Measurements from ENCODE around the gene COX19.
"Not testable (repeated sequence)": the region's sequence is repeated elsewhere in the genome, so short reads cannot be mapped to it uniquely, and the experiment has no call there.

Gene COX19

DNA sequence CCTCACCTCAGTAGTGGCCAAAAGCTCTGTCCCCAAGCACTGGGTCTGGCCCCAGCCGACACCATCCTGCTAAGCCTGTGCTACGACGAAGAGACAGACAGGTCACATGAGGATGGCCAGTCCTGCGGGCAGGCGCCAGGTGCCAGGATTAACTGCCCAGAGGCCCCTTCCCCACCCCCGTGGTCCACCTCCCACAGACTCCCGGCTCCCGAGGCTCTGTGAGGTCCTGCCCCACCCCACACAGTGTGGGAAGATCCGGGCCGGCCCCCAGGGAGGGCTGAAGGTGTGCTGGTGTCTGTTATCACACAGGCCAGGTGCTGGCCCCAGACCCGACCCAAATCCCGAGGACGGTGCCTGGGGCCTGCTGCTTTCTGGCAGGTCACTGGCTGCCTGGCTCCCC lies 34.9 kb upstream of the COX19 start:
- no peak for DNase-seq (ENCODE audit: low spot score)

DNA sequence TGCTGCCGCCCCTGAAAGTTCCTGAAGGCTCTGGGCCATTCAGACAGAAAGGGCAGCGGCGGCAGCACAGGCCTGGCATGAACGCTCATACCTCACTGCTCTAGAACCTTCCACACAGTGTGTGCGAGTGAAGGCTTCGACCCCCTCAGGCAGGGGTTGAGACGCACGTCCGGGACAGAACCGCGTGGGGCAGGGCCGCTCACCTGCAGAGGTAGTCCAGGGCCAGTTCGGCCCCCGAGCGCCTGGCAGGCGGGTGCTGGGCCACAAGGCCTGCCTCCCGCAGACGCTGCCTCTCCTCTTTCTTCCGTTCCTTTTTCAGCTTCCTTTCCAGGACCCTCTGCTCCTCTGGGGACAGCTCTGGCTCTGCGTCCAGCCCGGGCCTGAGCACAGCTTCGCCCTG lies 34.4 kb upstream of the COX19 start:
- DNase-seq (ENCODE audit: low spot score): no peak

DNA sequence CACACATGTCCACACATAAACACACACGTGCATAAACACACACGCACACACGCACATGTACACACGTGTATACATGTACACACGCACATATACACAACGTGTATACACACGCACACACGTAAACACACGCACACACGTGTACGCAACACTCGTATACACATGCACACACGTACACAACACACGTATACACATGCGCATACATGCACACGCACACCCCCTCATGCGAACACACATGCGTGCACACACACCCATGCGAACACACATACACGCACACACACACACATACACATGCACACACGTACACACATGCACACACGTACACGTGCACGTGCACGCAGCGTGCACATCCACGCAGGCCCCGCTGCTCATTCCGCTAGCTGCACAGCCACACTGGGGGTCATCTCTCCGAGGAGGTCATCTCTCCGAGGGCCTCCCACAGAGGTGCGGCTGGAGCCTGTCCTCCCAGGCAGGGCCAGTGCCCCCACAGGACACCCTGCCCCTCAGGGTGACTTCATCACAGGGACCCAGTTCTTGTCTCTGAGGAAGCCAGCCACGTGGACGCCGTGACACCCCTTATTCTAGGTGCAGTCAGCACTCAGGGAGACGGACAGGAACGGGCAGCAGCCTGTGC lies 33.5 kb upstream of the COX19 start:
- DNase-seq (ENCODE audit: low spot score): no peak

DNA sequence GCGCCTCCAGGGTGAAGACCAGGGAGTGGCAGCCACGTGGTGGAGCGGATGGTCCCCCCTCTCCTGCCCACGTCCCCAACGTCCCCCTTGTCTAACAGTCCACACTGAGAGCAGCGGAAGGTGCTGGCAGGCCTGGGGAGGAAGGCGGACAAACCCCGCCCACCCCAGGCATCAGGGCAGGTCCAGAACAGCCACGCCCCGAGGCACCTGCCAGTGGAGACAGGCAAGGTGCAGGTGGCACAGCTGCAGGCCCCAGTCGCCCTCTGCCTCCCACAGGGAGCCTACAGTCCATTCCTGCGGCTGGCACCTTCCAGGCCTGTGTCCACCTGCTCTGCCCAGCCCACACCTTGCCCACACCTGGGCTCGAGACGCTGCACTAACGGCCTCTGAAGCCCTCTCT lies 32.6 kb upstream of the COX19 start:
- no peak for DNase-seq (ENCODE audit: low spot score)

DNA sequence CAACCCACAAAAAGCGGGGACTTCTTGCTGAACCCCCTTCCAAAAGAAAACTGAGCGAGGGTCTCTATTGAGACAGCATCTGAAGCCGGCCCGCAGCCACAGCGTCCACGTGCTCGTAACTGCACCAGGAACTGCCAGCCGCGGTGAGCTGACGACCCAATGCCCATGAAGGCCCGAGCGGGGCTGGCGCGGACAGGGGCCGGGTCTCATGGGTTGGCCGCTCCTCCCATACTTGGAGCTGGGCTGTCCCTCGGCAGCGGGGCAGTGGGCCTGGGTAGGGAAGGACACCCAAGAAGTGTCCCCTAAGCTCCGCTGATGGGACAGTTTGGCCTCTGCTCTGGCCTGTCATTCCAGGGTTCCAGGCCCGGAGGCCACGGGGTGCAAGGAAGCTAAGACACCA lies 30.0 kb upstream of the COX19 start:
- DNase-seq (ENCODE audit: low spot score): no peak

DNA sequence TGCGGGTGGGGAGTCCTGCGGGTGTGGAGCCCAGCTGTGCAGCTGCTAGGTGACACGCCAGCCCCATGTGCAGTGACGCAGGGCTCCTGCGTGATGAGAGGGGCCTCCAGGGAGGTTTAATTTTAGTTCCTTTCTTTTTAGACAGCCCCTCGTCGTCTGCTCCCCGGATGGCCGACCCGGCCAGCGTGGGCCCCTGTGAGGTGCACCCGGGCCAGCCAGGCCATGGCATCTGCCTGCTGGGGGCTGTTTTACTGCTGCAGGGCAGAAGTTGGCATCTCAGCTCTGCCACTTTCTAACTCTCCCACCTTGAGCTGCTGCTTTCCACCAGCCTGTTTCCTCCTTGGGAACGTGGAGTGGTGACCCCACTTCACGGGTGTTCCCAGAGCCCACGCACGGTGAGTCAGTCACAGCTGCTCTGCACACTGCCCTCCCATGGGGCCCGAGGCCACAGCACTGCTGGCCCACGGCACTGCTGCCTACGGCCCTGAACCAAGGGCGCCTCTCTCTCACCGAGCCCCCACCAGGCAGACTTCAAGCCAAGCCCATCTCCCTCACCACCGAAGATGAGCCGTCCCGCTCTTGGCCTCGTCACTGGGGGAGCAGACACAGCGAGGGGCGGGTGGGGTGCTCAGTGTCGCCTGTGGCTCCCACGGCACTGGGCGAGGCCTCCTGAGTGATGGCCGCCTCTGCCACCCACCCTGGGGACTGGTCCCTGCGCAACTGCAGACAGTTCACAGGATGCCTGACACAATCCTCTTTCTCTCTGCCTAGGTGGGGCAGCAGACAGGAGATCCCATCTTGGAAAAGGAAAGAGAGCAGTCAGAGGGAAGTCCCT lies 28.9 kb upstream of the COX19 start:
- DNase-seq (ENCODE audit: low spot score): no peak

DNA sequence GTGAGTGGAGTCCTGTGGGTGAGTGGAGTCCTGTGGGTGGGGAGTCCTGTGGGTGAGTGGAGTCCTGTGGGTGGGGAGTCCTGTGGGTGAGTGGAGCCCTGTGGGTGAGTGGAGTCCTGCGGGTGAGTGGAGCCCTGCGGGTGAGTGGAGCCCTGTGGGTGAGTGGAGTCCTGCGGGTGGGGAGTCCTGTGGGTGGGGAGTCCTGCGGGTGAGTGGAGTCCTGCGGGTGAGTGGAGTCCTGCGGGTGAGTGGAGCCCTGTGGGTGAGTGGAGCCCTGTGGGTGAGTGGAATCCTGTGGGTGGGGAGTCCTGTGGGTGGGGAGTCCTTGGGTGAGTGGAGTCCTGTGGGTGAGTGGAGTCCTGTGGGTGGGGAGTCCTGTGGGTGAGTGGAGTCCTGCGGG lies 27.1 kb upstream of the COX19 start:
- not testable (repeated sequence) for DNase-seq (ENCODE audit: low spot score)

DNA sequence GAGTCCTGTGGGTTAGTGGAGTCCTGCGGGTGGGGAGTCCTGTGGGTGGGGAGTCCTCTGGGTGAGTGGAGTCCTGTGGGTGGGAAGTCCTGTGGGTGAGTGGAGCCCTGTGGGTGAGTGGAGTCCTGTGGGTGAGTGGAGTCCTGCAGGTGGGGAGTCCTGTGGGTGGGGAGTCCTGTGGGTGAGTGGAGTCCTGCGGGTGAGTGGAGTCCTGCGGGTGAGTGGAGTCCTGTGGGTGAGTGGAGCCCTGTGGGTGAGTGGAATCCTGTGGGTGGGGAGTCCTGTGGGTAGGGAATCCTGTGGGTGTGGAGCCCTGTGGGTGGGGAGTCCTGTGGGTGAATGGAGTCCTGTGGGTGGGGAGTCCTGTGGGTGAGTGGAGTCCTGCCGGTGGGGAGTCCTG lies 26.7 kb upstream of the COX19 start:
- not testable (repeated sequence) for DNase-seq (ENCODE audit: low spot score)

DNA sequence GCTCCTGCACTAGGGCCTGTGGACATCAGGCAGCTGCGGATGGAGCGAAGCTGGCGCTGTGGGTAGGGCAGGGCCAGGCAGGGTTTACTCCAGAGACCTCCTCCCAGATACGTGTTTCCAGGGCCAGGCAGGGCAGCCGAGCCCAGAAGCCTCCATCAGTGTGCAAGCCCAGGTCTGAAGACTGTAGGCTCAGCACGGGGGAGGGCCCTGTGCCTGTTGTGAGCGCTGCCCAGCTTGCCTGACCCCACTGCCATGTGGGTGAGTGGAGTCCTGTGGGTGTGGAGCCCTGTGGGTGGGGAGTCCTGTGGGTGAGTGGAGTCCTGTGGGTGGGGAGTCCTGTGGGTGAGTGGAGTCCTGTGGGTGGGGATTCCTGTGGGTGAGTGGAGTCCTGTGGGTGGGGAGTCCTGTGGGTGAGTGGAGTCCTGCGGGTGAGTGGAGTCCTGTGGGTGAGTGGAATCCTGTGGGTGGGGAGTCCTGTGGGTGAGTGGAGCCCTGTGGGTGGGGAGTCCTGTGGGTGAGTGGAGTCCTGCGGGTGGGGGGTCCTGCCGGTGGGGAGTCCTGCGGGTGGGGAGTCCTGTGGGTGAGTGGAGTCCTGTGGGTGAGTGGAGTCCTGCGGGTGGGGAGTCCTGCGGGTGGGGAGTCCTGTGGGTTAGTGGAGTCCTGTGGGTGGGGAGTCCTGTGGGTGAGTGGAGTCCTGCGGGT lies 25.9 kb upstream of the COX19 start:
- not testable (repeated sequence) for DNase-seq (ENCODE audit: low spot score)

DNA sequence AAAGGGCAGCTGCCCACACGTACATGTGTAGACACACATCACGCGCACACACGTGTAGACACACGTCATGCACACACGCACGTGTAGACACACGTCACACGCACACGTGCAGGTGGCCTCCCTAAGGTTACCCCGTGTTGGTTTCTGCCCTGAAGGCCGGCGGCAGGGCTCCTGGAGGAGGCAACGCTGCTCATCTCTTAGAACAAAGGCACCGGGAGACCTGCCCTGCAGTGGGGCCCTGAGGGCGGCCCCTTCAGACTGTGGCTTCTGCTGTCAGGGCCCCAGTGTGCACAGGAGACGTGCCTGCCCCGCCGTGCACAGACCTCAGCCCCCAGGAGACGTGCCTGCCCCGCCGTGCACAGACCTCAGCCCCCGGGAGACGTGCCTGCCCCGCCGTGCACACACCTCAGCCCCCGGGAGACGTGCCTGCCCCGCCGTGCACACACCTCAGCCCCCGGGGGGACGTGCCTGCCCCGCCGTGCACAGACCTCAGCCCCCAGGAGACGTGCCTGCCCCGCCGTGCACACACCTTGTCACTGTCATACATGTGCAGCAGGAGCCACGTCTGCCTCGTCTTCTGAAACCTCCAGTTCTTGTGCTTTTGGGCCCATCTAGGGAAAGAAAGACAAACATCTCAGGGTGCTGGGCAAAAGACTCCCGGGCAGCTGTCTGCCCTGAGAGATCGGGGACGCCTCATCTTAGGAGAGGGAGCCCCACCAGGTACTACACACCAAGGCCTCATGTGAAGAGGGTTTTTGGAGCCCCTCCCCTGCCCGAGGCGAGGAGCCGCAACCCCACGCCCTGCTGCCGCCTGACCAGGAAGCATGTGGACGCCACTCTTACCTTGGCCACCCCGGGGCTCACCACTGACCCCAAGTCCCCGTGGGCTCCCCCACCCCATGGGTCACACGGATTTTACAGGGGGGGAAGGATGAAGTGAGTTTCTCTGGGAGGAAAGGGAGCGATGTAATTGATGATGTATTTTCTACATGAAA lies 24.9 kb upstream of the COX19 start:
- DNase-seq (ENCODE audit: low spot score): no peak

DNA sequence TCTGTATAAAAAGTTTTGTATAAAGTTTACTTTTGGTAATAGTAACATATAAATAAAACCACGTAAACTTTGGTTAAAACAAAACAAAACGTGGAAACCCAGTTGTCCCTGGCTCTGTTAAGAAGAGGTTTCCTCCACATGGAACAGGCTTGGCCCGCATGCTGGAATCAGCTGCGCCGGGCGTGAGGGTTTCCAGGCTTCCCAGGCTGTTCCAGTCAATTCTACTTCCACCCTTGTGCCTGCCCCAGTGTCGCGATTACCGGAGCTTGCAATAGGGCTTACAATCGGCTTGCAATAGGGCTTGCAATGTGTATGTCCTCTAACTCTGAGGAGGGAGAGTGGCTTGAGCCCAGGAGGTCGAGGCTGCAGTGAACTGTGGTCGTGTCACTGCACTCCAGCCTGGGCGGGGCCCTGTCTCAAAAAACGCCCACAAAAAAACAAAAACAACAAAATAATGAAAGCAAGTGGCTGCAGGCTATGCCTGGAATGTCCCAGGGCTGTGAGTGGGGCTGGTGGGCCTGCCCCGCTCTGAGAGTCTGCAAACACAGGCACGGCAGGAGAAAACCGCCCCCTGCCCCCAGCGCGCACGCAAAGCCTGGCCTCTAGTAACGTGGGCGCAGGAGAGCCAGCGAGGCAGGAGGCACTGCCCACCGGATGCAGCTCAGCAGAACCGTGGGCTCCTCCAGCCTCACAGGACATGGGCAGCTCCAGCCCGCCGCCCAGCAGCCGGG lies 24.0 kb upstream of the COX19 start:
- no peak for DNase-seq (ENCODE audit: low spot score)

DNA sequence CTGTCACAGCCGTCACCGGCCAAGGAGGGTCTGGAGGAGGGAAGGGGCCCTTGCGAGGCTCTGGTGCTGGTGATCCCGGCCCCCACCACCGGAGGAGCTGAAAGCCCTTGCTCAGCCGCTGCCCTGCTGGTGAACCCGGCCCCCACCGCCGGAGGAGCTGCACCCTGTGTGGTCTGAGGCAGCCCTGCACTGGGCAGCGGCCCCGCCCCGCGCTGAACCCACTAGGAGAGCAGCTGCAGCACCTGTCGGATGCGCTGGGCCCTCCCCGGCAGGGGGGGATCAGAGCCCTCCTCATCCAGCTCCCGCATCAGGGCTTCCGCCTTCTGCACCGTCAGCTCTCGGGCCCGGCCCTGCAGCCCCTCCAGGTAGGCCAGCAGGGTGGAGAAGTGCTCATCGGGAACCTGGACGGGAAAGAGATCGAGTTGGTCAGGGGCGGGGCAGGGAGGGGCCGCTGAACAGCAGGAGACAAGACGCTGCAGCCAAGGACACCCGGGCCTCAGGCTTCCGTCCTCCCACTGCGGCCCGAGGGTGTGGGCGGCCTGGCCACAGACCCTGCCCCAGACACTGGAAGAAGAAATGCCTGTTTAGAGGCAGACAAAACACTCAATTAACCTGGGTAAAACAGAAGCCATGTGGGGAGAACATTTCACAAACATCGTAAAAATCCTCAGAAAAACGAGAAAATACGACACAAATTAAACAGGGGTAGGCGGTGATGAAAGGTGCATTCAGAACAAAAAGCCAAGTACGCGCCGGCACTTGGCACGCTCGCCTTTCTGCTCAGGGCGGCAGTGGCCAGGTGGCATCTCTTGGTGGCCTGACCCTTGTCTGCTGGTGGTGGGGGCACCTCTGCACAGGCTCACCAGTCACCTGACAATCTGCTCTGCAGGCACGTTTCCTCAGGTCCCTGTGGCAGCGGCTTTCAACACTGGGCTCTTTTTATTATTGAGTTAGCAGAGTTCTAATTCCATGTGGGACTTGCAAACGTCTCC lies 22.4 kb upstream of the COX19 start:
- DNase-seq (ENCODE audit: low spot score): no peak

DNA sequence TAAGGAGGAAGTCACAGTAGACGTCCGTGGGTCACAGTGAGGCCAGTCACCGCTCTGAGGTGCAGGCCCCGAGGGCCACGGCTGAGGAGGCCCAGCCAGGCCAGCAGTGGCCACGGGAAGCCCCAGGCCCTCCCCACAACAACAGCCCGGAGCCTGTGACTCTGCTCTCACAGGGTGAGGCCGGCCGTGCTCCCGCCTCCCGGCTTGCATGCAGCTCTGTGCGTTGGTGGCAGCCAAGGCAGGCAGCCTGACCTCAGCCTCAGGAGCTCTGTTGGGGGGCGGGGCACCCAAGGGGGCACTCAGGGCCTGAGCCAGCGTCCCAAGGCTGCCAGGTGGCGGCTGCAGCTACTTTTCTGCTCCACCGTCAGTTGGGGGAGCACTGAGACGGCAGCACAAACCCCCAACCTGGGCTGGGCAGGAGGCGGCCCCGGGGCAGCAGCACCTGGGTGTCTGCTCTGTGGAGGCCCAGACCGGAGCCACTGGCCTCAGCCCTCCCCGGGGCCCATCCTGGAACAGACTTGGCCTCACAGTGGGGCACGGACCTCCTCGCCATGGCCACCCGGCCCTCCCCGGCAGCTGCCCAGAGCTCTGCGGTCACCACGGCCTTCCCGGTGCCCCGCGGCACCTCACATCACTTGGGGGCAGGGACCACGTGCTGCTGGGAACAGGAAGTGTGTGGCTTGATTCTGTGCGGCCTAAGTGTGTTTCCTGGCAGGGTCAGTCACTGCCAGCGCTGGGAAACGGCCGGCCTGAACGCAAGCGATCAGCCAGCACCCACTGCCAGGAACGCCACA lies 20.9 kb upstream of the COX19 start:
- no peak for DNase-seq (ENCODE audit: low spot score)

DNA sequence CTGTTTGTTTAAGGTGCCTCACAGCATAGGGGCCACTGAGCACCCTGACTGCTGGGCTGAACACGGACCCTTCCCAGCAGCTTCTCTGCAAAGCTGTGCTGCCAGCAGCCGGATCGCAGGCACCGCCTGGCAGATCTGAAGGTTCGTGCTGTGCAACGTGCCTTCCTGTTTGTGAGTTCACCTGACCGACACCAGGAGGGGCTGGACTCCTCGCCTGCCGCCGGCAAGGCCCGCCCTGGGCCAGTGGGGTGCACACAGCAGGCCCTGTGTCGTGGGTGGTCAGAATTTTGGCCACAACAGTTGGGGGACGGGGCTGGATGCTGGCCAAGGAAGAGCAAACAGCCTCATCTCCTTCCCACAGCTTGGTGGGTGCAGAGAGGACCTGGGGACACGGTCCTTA lies 20.2 kb upstream of the COX19 start:
- no peak for DNase-seq (ENCODE audit: low spot score)

DNA sequence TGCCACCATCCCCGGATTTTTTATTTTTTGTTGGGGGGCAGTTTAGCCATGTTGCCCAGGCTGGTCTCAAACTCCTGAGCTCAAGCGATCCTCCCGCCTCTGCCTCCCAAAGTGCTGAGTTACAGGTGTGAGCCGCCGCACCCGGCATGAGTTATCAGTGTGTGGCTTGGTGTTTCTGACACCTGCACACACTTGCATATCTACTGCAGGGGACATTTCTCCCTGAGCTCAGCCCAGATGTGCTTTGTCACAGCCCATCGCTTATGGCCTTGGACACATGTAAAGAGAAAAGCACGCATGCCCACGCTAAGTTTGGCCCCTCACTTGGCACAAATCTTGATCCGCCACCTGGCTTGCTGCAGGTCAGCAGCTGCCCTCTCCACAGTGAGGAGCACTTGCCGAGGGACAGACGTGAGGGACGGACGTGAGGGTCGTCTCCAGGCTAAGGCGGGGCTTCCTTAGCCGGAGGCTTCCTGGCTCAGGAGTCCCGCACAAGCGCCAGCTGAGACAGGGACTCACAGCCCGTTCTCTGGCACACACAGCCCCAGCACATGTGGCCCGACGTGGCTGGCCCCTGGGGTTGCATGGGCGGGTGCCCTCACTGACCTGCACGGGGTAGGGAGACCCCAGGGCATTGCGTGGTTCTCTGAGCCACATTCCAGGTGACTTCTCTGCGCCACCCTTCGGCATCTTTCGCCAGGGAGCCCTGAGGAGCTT lies 19.4 kb upstream of the COX19 start:
- DNase-seq (ENCODE audit: low spot score): no peak

DNA sequence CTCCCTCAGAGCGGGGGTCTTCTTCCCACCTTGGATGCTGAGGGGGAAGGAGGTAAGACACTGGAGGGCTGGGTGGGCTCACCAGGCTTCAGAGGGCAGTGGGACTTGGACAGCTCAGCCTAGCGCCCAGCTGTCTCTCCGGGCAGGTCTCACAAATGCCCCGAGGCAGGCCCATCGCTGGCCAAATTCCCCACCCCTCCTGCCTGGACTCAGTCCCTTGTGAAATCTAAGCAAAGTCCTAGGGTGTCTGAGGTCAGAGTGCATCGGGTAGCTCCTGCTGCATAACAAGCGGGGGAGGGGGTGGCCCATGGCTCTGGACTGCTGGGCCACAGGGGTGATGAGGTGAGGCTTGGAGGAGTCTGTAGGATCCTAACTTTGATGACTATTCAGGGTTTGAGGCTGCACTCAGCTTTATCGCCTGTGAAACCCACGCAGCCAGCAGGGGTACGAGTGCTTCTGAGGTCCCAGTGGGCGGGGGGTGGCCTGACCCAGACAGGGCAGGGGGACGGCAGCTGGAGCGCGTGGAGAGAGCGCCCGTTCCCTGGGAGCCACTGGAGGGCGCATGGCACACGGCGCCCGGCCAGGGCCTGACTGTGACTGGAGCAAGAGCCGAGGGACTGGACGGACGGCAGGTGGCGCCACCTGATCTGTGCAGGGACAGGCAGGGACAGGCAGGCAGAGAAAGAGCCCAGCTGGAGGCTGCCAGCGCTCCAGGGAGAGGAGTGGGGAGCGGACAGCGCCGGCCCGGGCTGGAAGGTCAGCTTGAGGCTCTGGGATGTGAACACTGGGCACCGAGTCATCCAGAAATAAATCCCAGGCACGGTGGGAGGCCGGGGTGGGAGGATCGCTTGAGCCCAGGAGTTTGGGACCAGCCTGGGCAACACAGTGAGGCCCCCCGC lies 17.6 kb upstream of the COX19 start:
- peak; percentile 70 for DNase-seq (ENCODE audit: low spot score)

Measured in COLO829 (cell line).